ENCODE results near the gene ITGB7. TPM values are rescaled to one million over a fixed set of nuclear protein-coding genes. Genes with fewer than 3 reads are reported as not detected.

Gene ITGB7
- polyA plus RNA-seq, 1 of the 3 experiments (the other 2 are of a cell fraction): 0.25 TPM

GRCh38 chr12:53224061-53224896 lies 17.2 kb upstream of the ITGB7 start:
- WGBS (ENCODE audit: low lambda C conversion rate): 70% methylated on average over 9 of the region's 11 CpGs
- TF ChIP-seq CTCF (IDR thresholded peaks at IDR 0.05) (peak; percentile 46), EZH2phosphoT487 (IDR thresholded peaks at IDR 0.05; ENCODE audit: borderline replicate concordance, low read depth) (no peak), REST (IDR thresholded peaks at IDR 0.05; ENCODE audit: low read depth, low read length) (no peak), FOXM1 (IDR thresholded peaks at IDR 0.05; ENCODE audit: low read depth) (no peak), USF1 (IDR thresholded peaks at IDR 0.05; ENCODE audit: borderline replicate concordance, low read depth) (no peak), MAX (IDR thresholded peaks at IDR 0.05; ENCODE audit: low read depth) (no peak)
- Histone ChIP-seq H3K9me3 (no peaks in the 10 kb centered on the region), H3K36me3 (replicated peaks in 1 of 2; ENCODE audit: control insufficient read depth in 1 of 2, insufficient read depth in 2 of 2, low read length in 1 of 2) (peaks cover 0 to 8% of the 10 kb centered on the region in 2 experiments), H3K9ac (no peak overlapping the region; the same call in 1 of the 2 replicates), H3K4me3 (ENCODE audit: low read depth in 2 of 2, low read length in 1 of 2) (no peak overlapping the region), H3K79me2 (ENCODE audit: insufficient read depth) (peaks cover 7% of the 10 kb centered on the region), H3K9me2 (no peaks in the 10 kb centered on the region), H3F3A (replicated peaks; ENCODE audit: insufficient read depth) (peaks cover 34% of the 10 kb centered on the region), H3K27me3 (ENCODE audit: insufficient read depth) (no peaks in the 10 kb centered on the region), H3K4me2 (peak overlapping the region; percentile 80), H4K20me1 (ENCODE audit: insufficient read depth) (no peaks in the 10 kb centered on the region), H3K4me1 (ENCODE audit: control insufficient read depth in 1 of 2, insufficient read depth in 2 of 2, low read depth in 1 of 2, low read length in 1 of 2) (peaks cover 42 to 52% of the 10 kb centered on the region in 2 experiments), H3K27ac (ENCODE audit: low read depth in 2 of 2, low read length in 1 of 2) (peak overlapping the region; percentile 99), H2AFZ (ENCODE audit: low read depth) (no peak overlapping the region)
- ChIA-PET CTCF (interaction anchor here (0.8 to 2.2 kb wide), 5 partner anchors 11 to 63 kb away, joined by 3 to 15 read pairs (median 4); a partner anchor contains a TSS), POLR2A (no interaction called here)
- peak; percentile 69 for DNase-seq
